Tibial nerve (tissue), 4 donors: ENCODE results near the gene OR10P1. TPM values are rescaled to one million over a fixed set of nuclear protein-coding genes. Genes with fewer than 3 reads are reported as not detected.

Source experiments
- DNase-seq, 2 donors: peaks; one replicate each; pipeline ENCODE4 v3.0.0-alpha.2; 2019; ENCODE audit warnings: low spot score in 2 of 2
- H3K27ac ChIP-seq, 4 donors: fragments of 200-600 bp; sonication (generic) in 3 of 4; one replicate each; pipeline ENCODE4 v1.5.1; 2017 to 2019; ENCODE audit warnings: mild to moderate bottlenecking in 1 of 4
- H3K27me3 ChIP-seq, 2 donors: fragments of 200-600 bp; sonication (generic) in 1 of 2; one replicate each; pipeline versions ENCODE4 v1.5.1 to v1.6.0; 2017 to 2019
- H3K36me3 ChIP-seq, 3 donors: fragments of 200-600 bp; sonication (generic); one replicate each; pipeline ENCODE4 v1.5.1; 2018 to 2019
- H3K4me1 ChIP-seq, 4 donors: fragments of 200-600 bp; sonication (generic) in 3 of 4; one replicate each; pipeline ENCODE4 v1.5.1; 2017 to 2019
- H3K4me3 ChIP-seq, 4 donors: fragments of 200-600 bp; sonication (generic) in 3 of 4; one replicate each; pipeline ENCODE4 v1.5.1; 2017 to 2019; ENCODE audit warnings: mild to moderate bottlenecking in 1 of 4, moderate library complexity in 1 of 4
- H3K9me3 ChIP-seq, 4 donors: fragments of 200-600 bp; sonication (generic) in 3 of 4; one replicate each; pipeline ENCODE4 v1.5.1; 2017 to 2019
- CTCF ChIP-seq, 5 experiments: fragments of 200-600 bp in 3 of 5; fragments of 450-650 bp in 2 of 5; sonication (generic) in 3 of 5; IDR thresholded peaks; one replicate each; pipeline ENCODE4 v1.5.1; 2016 to 2019; ENCODE audit warnings: antibody characterized with exemption in 5 of 5, mild to moderate bottlenecking in 3 of 5, moderate library complexity in 2 of 5
- EP300 ChIP-seq, 2 donors: sonication (generic); formaldehyde crosslinking; IDR thresholded peaks; one replicate each; pipeline ENCODE4 v1.6.1; 2017; ENCODE audit warnings: antibody characterized with exemption in 2 of 2, mild to moderate bottlenecking in 1 of 2
- POLR2A ChIP-seq, 2 donors: fragments of 450-650 bp; IDR thresholded peaks; one replicate each; pipeline ENCODE4 v1.6.1; 2017; ENCODE audit warnings: antibody characterized with exemption in 2 of 2, mild to moderate bottlenecking in 2 of 2, moderate library complexity in 2 of 2
- WGBS, 2 donors: methylation state at CpG; one replicate each; pipeline ENCODE4 v1.1.5; 2018; 5-methylcytosine and 5-hydroxymethylcytosine counted together
- total RNA-seq, 4 donors: library from RNA; depleted of rRNA; stranded (reverse); fragments of >200 nt; gene quantifications; one replicate each; pipeline ENCODE4 v1.1.0, GENCODE V29; 2016

Gene OR10P1
- total RNA-seq, 4 donors from 2014 or later: not detected

- H3K27me3 ChIP-seq: no peaks in the 10 kb centered on the region
- WGBS, 2 donors: 72 to 89% methylated on average over 1 of the region's 1 CpG
- H3K4me3 ChIP-seq: no peak overlapping the region
- H3K27ac ChIP-seq: no peak overlapping the region
- no peak for DNase-seq
- H3K4me1 ChIP-seq: no peaks in the 10 kb centered on the region
- no peak for TF ChIP-seq POLR2A (IDR thresholded peaks at IDR 0.05)
- TF ChIP-seq CTCF (IDR thresholded peaks at IDR 0.05): no peak
- TF ChIP-seq EP300 (IDR thresholded peaks at IDR 0.05): no peak
- H3K36me3 ChIP-seq: no peaks in the 10 kb centered on the region
- no peaks in the 10 kb centered on the region for H3K9me3 ChIP-seq
These were observed 5.6 kb upstream of the OR10P1 start for GRCh38 chr12:55631056-55631455.

GRCh38 chr12:55631733-55632132, 5.0 kb upstream of the OR10P1 start:
- no peak overlapping the region for H3K27ac ChIP-seq
- H3K4me1 ChIP-seq: no peaks in the 10 kb centered on the region
- no peaks in the 10 kb centered on the region for H3K9me3 ChIP-seq
- DNase-seq: no peak
- WGBS, 2 donors: 87 to 91% methylated on average over 4 to 5 of the region's 5 CpGs
- no peaks in the 10 kb centered on the region for H3K27me3 ChIP-seq
- no peak for TF ChIP-seq CTCF (IDR thresholded peaks at IDR 0.05)
- no peak for TF ChIP-seq POLR2A (IDR thresholded peaks at IDR 0.05)
- no peak for TF ChIP-seq EP300 (IDR thresholded peaks at IDR 0.05)
- no peaks in the 10 kb centered on the region for H3K36me3 ChIP-seq
- H3K4me3 ChIP-seq: no peak overlapping the region

GRCh38 chr12:55633151-55633550, 3.5 kb upstream of the OR10P1 start:
- Histone ChIP-seq H3K4me3 (no peak overlapping the region), H3K9me3 (no peaks in the 10 kb centered on the region), H3K27me3 (no peaks in the 10 kb centered on the region), H3K36me3 (no peaks in the 10 kb centered on the region), H3K4me1 (no peaks in the 10 kb centered on the region), H3K27ac (no peak overlapping the region)
- 56 to 72% methylated on average over 4 of the region's 4 CpGs for WGBS, 2 donors
- TF ChIP-seq EP300 (IDR thresholded peaks at IDR 0.05): no peak
- no peak for TF ChIP-seq CTCF (IDR thresholded peaks at IDR 0.05)
- TF ChIP-seq POLR2A (IDR thresholded peaks at IDR 0.05): no peak
- no peak for DNase-seq

GRCh38 chr12:55636116-55636655, 506 bp upstream of the OR10P1 start:
- Histone ChIP-seq H3K27me3 (no peaks in the 10 kb centered on the region), H3K27ac (no peak overlapping the region), H3K9me3 (no peaks in the 10 kb centered on the region), H3K4me3 (no peak overlapping the region), H3K36me3 (no peaks in the 10 kb centered on the region), H3K4me1 (no peaks in the 10 kb centered on the region)
- TF ChIP-seq EP300 (IDR thresholded peaks at IDR 0.05): no peak
- no peak for TF ChIP-seq CTCF (IDR thresholded peaks at IDR 0.05)
- no peak for TF ChIP-seq POLR2A (IDR thresholded peaks at IDR 0.05)
- WGBS, 2 donors: 87 to 88% methylated on average over 6 of the region's 6 CpGs
- no peak for DNase-seq

- WGBS, 2 donors: 85 to 93% methylated on average over 15 of the region's 15 CpGs
- Histone ChIP-seq H3K27me3 (no peaks in the 10 kb centered on the region), H3K9me3 (no peaks in the 10 kb centered on the region), H3K27ac (no peak overlapping the region), H3K4me3 (no peak overlapping the region), H3K4me1 (peaks cover 0 to 1% (median 0%) of the 10 kb centered on the region in 4 donors), H3K36me3 (no peaks in the 10 kb centered on the region)
- TF ChIP-seq EP300 (IDR thresholded peaks at IDR 0.05) (no peak), POLR2A (IDR thresholded peaks at IDR 0.05) (no peak), CTCF (IDR thresholded peaks at IDR 0.05) (no peak)
- DNase-seq: no peak
These were observed 775 bp downstream of the OR10P1 start for GRCh38 chr12:55637467-55637866.
